Transverse colon (tissue), 4 donors: ENCODE measurements around the gene TRPV4. TPM values are rescaled to one million over a fixed set of nuclear protein-coding genes. Genes with fewer than 3 reads are reported as not detected.

ENCODE experiments used
- DNase-seq: peaks from one replicate; pipeline ENCODE4 v3.0.0-alpha.2; 2019
- H3K27ac ChIP-seq, 4 donors: fragments of 200-600 bp; sonication (generic); 2 replicates each; pipeline ENCODE4 v1.5.1; 2016 to 2018; ENCODE audit warnings: inconsistent platforms in 4 of 4
- H3K27me3 ChIP-seq: fragments of 200-600 bp; sonication (generic); 2 replicates; pipeline ENCODE4 v1.5.1; 2017; ENCODE audit warnings: inconsistent platforms
- H3K36me3 ChIP-seq, 4 donors: fragments of 200-600 bp; sonication (generic); 2 replicates each; pipeline ENCODE4 v1.5.1; 2017 to 2019; ENCODE audit warnings: inconsistent platforms in 4 of 4
- H3K4me1 ChIP-seq, 4 donors: fragments of 200-600 bp; sonication (generic); 2 replicates each; pipeline ENCODE4 v1.5.1; 2017 to 2020; ENCODE audit warnings: inconsistent platforms in 4 of 4
- H3K4me3 ChIP-seq, 4 donors: fragments of 200-600 bp; sonication (generic); 1 replicate in 1 of 4; 2 replicates in 3 of 4; pipeline versions ENCODE4 v1.5.1 to v1.6.1; 2017 to 2019; ENCODE audit warnings: inconsistent platforms in 4 of 4
- H3K9me3 ChIP-seq, 2 donors: fragments of 200-600 bp; sonication (generic); 2 replicates each; pipeline ENCODE4 v1.5.1; 2017 to 2019; ENCODE audit warnings: inconsistent platforms in 2 of 2
- EP300 ChIP-seq: sonication (generic); formaldehyde crosslinking; IDR thresholded peaks from one replicate; pipeline ENCODE4 v1.6.1; 2017; ENCODE audit warnings: antibody characterized with exemption, low read depth
- POLR2A ChIP-seq: fragments of 450-650 bp; IDR thresholded peaks from one replicate; pipeline ENCODE4 v1.6.1; 2016; ENCODE audit warnings: antibody characterized with exemption, mild to moderate bottlenecking, moderate library complexity
- POLR2AphosphoS5 ChIP-seq, 3 donors: sonication (generic); formaldehyde crosslinking; IDR thresholded peaks; one replicate each; pipeline ENCODE4 v1.6.1; 2016; ENCODE audit warnings: antibody characterized with exemption in 3 of 3
- WGBS, 2 donors: methylation state at CpG; one replicate each; pipeline ENCODE4 v1.1.5; 2018; ENCODE audit warnings: low coverage in 1 of 2; 5-methylcytosine and 5-hydroxymethylcytosine counted together
- in situ Hi-C, 4 donors: fragments of 200-750 bp; cut with MboI; loops; one replicate each; pipeline versions ENCODE4 v1.15.0 to v1.15.1; 2017; ENCODE audit warnings: low sequenced_read_pairs in 3 of 4, low pct_ligation_motif_present in 1 of 4, low pct_unique_long_range_greater_than_20kb in 1 of 4
- intact Hi-C: fragments of 100-400 bp; cut with DNase I; formaldehyde crosslinking; loops from one replicate; pipeline ENCODE4 v1.15.1; 2023; ENCODE audit warnings: low total_unique reads
- total RNA-seq, 4 donors: library from RNA; depleted of rRNA; stranded (reverse); fragments of >200 nt; gene quantifications; one replicate each; pipeline ENCODE4 v1.1.0, GENCODE V29; 2016
- TF ChIP-seq, protein P1 (sequence below), 5 experiments: fragments of 200-600 bp in 3 of 5; fragments of 450-650 bp in 2 of 5; sonication (generic) in 3 of 5; IDR thresholded peaks; 1 replicate in 2 of 5; 2 replicates in 3 of 5; pipeline ENCODE4 v1.5.1; 2016 to 2017; ENCODE audit warnings: antibody characterized with exemption in 5 of 5, inconsistent platforms in 3 of 5, mild to moderate bottlenecking in 2 of 5, moderate library complexity in 1 of 5

TRPV4 gene
- total RNA-seq, 4 donors from 2014 or later: 0.27 TPM; not detected in 3

DNA sequence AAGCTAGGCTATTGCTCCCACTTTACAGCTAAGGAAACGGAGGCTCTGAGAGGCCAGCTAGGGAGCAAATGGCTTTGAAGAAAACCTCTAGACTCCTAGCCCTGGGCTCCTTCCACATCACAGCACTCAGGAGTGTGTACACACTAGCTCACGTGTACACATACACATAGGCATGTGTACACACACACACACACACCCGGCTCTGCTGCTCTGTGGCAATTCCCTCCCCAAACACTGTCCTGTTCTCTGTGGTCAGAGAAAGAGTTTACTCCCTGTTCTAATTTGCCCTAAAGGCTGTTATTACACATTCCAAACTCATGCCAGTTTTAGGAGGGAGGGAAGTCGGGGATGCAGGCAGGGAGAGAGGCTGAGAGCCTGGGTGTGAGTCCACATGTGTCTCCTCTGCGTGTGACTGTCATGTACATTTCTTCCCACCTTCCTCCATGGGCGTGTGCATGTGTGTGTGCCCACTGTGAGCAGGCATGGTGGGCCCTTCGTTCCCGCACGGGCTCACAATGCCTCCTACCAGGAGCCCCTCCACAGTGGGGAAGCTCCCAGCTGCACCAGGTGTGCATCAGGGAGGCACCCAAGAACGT, 14.2 kb downstream of the TRPV4 start:
- TF ChIP-seq EP300: no peak
- TF ChIP-seq POLR2A: no peak
- TF ChIP-seq, protein P1, sequence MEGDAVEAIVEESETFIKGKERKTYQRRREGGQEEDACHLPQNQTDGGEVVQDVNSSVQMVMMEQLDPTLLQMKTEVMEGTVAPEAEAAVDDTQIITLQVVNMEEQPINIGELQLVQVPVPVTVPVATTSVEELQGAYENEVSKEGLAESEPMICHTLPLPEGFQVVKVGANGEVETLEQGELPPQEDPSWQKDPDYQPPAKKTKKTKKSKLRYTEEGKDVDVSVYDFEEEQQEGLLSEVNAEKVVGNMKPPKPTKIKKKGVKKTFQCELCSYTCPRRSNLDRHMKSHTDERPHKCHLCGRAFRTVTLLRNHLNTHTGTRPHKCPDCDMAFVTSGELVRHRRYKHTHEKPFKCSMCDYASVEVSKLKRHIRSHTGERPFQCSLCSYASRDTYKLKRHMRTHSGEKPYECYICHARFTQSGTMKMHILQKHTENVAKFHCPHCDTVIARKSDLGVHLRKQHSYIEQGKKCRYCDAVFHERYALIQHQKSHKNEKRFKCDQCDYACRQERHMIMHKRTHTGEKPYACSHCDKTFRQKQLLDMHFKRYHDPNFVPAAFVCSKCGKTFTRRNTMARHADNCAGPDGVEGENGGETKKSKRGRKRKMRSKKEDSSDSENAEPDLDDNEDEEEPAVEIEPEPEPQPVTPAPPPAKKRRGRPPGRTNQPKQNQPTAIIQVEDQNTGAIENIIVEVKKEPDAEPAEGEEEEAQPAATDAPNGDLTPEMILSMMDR (IDR thresholded peaks at IDR 0.05): no peak
- TF ChIP-seq POLR2AphosphoS5 (IDR thresholded peaks at IDR 0.05): no peak
- Histone ChIP-seq H3K4me1 (no peaks in the 10 kb centered on the region), H3K4me3 (no peak overlapping the region), H3K9me3 (no peaks in the 10 kb centered on the region), H3K36me3 (no peaks in the 10 kb centered on the region), H3K27ac (no peak overlapping the region), H3K27me3 (peaks cover 4% of the 10 kb centered on the region)
- 38 to 40% methylated on average over 1 to 10 of the region's 10 CpGs for WGBS, 2 donors
- intact Hi-C loops (no loop called here), in situ Hi-C loops (no loop called here)
- DNase-seq: no peak

DNA sequence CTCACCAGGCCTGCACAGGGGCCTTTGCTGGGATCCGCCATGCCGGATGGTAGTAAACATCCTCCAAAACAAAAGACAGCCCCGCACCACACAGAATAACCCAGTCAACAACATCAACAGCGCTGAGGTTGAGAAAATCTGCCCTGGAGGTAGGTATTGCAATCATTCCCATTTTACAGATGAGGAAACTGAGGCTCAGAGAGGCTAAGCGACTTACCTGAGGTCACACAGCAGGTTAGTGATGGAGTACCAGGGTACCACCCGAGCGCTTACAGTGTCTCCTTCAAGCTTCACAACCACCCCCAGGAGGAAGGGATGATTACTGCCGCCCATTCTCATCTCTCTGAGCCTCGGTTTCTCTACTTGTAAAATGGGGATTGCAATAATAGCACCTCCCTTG, 14.9 kb downstream of the TRPV4 start:
- WGBS, 2 donors: 83% methylated on average over 9 of the region's 9 CpGs; no CpG with 5 or more reads in 1 of the 2 donors
- no peak for DNase-seq
- Histone ChIP-seq H3K36me3 (no peaks in the 10 kb centered on the region), H3K27ac (no peak overlapping the region), H3K4me3 (no peak overlapping the region), H3K9me3 (no peaks in the 10 kb centered on the region), H3K4me1 (no peaks in the 10 kb centered on the region), H3K27me3 (peaks cover 4% of the 10 kb centered on the region)
- intact Hi-C loops (no loop called here), in situ Hi-C loops (no loop called here)
- no peak for TF ChIP-seq EP300
- TF ChIP-seq, protein P1 (IDR thresholded peaks at IDR 0.05): no peak

DNA sequence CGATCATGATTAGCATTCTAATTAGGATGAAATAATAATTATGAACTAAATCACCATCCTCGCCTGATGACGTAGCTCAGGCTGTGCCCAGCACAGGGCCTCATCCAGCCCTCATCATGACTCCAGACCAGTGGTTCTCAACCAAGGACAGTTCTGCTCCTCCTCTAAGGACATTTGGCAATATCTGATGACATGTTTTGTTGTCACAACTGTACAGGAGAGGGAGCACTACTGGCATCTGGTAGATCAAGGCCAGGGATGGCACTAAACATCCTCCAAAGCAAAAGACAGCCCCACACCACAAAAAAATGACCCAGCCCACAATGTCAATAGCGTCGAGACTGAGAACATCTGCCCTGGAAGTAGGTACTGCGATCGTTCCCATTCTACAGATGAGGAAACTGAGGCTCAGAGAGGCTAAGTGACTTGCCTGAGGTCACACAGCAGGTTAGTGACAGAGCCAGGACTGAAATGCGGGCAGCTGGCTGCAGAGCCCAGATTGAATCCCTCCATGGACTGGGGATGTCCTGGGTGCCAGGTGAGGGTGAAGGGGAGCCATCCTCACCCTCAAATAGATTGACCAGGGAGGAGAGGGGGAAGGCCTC, 15.5 kb downstream of the TRPV4 start:
- Histone ChIP-seq H3K4me1 (no peaks in the 10 kb centered on the region), H3K27ac (no peak overlapping the region), H3K9me3 (no peaks in the 10 kb centered on the region), H3K27me3 (peaks cover 4% of the 10 kb centered on the region), H3K36me3 (no peaks in the 10 kb centered on the region), H3K4me3 (no peak overlapping the region)
- TF ChIP-seq POLR2AphosphoS5 (IDR thresholded peaks at IDR 0.05): no peak
- TF ChIP-seq EP300: no peak
- TF ChIP-seq, protein P1 (IDR thresholded peaks at IDR 0.05): no peak
- no peak for TF ChIP-seq POLR2A
- 70 to 90% methylated on average over 2 to 8 of the region's 8 CpGs for WGBS, 2 donors
- DNase-seq: no peak
- in situ Hi-C loops: no loop called here
- intact Hi-C loops: no loop called here

DNA sequence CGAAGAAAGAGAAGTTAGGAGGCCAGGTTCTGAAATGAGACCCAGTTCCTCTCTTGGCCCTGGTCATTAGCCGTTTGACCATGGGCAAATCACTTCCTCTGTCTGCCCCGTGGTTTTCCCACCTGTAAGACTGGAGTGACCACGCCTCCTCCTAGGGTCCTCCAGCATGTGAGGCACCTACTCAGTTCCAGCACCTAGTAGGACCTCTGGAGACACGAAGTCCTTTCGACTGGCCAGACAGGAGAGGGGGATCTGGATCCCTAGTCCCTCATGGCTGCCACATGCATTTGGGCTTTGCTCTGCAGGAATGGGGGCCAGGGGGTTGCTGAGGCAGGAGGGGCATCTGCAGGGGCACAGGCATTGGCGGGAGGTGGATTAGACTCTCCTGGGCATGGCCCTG, 16.3 kb downstream of the TRPV4 start:
- DNase-seq: no peak

More for the DNA sequence above, 16.3 kb downstream of the TRPV4 start:
- WGBS, 2 donors: 80% methylated on average over 7 of the region's 7 CpGs; no CpG with 5 or more reads in 1 of the 2 donors
- Histone ChIP-seq H3K27me3 (peaks cover 4% of the 10 kb centered on the region), H3K36me3 (no peaks in the 10 kb centered on the region), H3K4me1 (no peaks in the 10 kb centered on the region), H3K27ac (no peak overlapping the region), H3K4me3 (no peak overlapping the region), H3K9me3 (no peaks in the 10 kb centered on the region)
- in situ Hi-C loops: no loop called here
- intact Hi-C loops: no loop called here
- TF ChIP-seq POLR2A (no peak), EP300 (no peak), POLR2AphosphoS5 (IDR thresholded peaks at IDR 0.05) (no peak)
- TF ChIP-seq, protein P1 (IDR thresholded peaks at IDR 0.05): no peak
